Activated gamma-delta T cell treated with anti-CD3 and anti-CD28 coated beads, Interleukin-2, amount 50 U/mL, for 16 hours (primary cell): ENCODE data around the gene DARS1.
A peak's percentile ranks its signal among the peaks of the same experiment; 100 is the strongest.
"Not testable (repeated sequence)": the region's sequence is repeated elsewhere in the genome, so short reads cannot be mapped to it uniquely, and the experiment has no call there.

Experiments
- DNase-seq: peaks from one replicate; pipeline ENCODE4 v3.0.0-alpha.2; 2020; ENCODE audit warnings: low read depth

The DARS1 gene

GRCh38 chr2:135945526-135945925 lies 39.9 kb downstream of the DARS1 start:
- no peak for DNase-seq

- DNase-seq, result no peak
Observed at GRCh38 chr2:135944625-135945024, 40.8 kb downstream of the DARS1 start.

- DNase-seq, result no peak
Observed at GRCh38 chr2:135942936-135943688, 42.3 kb downstream of the DARS1 start.

GRCh38 chr2:135936524-135936923 lies 48.9 kb downstream of the DARS1 start:
- DNase-seq, result no peak

GRCh38 chr2:135935914-135936313 lies 49.5 kb downstream of the DARS1 start:
- DNase-seq, result no peak

- no peak for DNase-seq
Observed at GRCh38 chr2:135931776-135932443, 53.5 kb downstream of the DARS1 start.

- no peak for DNase-seq
Observed at GRCh38 chr2:135926605-135927004, 58.8 kb downstream of the DARS1 start.

GRCh38 chr2:135925571-135925970 lies 59.9 kb downstream of the DARS1 start:
- DNase-seq, result no peak

- DNase-seq, result no peak
Observed at GRCh38 chr2:135916207-135916606, 69.2 kb downstream of the DARS1 start.

GRCh38 chr2:135914485-135914884 lies 70.9 kb downstream of the DARS1 start:
- DNase-seq, result no peak

GRCh38 chr2:135913727-135914365 lies 71.6 kb downstream of the DARS1 start:
- DNase-seq, result peak; percentile 25

- DNase-seq, result no peak
Observed at GRCh38 chr2:135909976-135910375, 75.5 kb downstream of the DARS1 start.

- DNase-seq, result no peak
Observed at GRCh38 chr2:135905679-135906078, 79.7 kb downstream of the DARS1 start.

- no peak for DNase-seq
Observed at GRCh38 chr2:135904341-135904989, 81.0 kb downstream of the DARS1 start.

GRCh38 chr2:135903650-135904049 lies 81.8 kb downstream of the DARS1 start:
- DNase-seq, result no peak

GRCh38 chr2:135899567-135899966 lies 85.9 kb downstream of the DARS1 start:
- DNase-seq, result no peak

- no peak for DNase-seq
Observed at GRCh38 chr2:135898234-135898786, 87.1 kb downstream of the DARS1 start.

- no peak for DNase-seq
Observed at GRCh38 chr2:135894930-135895329, 90.5 kb downstream of the DARS1 start.

- DNase-seq, result no peak
Observed at GRCh38 chr2:135893374-135893794, 92.0 kb downstream of the DARS1 start.

- DNase-seq, result no peak
Observed at GRCh38 chr2:135890835-135891234, 94.6 kb downstream of the DARS1 start.

- no peak for DNase-seq
Observed at GRCh38 chr2:135890149-135890548, 95.3 kb downstream of the DARS1 start.

- not testable (repeated sequence) for DNase-seq
Observed at GRCh38 chr2:135888587-135888986, 96.8 kb downstream of the DARS1 start.
